Muscle of back (tissue), 11 donors: ENCODE data around the gene ZCCHC14. TPM values are rescaled to one million over a fixed set of nuclear protein-coding genes. Genes with fewer than 3 reads are reported as not detected.

Experiments
- DNase-seq, 3 donors: peaks; one replicate each; pipeline versions ENCODE4 v3.0.0 to v3.0.0-alpha.2; 2013
- polyA plus RNA-seq, 10 donors: library from polyadenylated mRNA; unstranded; fragments of 120-200 nt; gene quantifications; one replicate each; pipeline ENCODE4 v1.2.1, GENCODE V29; 2013; ENCODE audit not compliant: insufficient read length in 10 of 10

The ZCCHC14 gene
- polyA plus RNA-seq, 10 donors: 16.0 to 22.1 (median 18.1) TPM

DNA sequence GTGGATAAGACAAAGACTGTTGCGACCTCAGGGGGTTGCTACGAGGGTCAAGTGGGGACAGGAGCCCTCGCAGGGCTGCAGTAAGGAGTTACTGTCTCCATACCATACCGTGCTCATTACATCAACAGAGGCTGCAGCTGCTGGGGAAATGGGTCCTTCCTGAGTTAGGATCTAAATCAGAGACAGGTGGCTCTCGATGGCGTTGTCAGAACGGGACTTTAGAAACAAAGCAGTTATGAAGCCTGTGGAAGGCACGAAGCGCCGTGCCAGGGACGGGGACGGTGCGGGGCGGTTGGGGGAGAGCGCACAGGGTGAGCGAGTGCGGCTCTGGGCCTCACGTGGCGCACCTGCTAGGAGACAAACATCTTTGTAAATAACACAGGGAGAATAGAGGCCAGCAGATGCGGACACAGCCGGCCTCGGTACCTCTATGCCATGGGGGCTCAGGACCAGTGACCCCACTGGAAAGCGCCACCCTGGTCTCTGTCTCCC, 34.4 kb downstream of the ZCCHC14 start:
- DNase-seq: no peak

DNA sequence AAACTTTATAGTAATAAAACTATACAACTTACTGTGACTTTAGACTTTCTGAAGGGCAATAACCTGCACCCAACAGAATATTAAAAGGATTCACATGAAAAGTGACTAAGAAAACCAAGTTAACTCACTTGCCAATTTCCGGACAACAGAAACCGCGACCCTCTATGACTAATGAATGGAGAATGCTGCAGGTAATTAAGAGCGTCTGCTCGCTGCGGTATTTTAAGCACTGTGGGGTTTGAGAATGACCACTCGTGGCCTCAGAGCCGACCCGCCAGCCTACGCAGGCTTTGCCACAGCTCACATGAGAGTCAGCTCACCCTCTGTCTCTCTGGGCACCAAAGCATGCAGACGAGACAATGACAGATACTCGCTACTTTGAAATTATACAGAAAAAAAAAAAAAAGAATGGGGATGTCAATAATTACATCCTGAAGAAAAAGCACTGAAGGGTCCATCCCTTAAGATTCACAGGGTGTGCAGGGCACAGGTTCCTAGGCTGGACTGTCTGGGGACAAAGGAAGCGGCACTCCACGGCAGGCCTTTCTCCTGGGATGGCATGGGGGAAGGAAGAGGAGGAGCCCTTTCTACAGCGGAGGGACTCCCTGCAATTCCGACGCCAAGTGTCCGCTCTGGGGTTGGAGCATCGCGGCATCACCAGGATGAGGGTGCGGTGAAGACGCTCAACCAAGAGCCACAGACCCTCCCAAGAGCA, 35.0 kb downstream of the ZCCHC14 start:
- peak in 1 of 3 donors; percentile 91 for DNase-seq

DNA sequence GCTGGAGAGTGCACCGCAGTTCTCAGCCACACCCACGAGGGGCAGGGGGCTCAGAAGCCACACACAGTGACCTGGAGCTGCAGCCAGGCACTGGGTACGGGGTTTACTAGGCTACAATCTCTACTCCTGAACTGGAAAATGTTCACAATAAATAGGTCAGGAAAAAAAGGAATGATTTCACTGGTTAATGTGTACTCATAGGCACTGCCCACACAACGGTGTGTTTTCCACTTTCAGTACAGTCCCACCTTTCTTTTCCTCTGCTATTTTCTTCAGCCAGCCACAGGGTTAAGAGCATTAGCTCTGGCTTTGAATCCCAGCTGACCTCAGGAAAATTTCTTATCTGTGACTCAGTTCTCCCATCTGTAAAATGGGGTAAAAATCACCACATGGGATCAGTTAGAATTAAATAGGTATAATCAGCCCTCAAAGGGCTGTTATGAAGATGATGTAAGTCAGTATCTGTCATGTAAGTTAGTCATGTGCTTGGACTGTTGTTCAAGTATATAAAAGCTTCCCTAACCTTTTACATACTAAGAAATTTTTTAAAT, 35.7 kb downstream of the ZCCHC14 start:
- DNase-seq: no peak

DNA sequence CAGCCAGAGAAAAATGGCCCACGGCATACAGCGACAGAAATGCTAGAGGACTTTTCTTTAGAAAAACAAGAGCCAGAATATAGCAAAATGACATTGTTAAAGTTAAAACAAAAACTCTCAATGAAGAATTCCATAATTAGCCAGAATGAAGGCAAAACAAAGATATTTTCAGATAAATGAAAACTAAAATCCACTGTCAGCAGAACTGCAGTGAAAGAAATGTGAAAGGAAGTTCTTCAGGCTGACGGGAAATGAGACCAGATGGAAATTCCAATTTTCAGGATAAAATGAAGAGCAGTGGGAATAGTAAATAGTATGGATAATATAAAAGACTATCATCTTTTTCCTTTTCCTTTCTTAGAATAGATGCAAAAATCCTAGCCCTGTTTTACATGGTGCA, 38.4 kb downstream of the ZCCHC14 start:
- DNase-seq: no peak

DNA sequence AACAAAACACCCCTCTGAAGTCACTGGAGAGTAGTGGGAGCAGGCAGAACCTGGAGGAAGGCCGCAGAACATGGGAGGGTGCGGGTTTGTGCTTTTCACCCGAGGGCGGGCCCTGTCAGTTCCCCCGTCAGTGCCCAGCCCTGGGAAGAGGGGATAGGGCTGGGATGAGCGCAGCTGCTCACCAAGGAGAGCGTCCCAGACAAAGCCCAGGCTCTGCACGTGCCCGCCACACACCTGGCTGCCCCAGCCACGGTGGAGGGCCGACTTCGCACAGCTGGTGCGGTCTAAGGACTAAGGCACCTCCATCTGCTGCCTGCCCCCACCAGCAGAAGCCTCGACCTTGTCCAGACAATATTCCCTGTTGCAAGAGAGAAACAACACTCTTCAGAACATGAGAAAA, 39.5 kb downstream of the ZCCHC14 start:
- no peak for DNase-seq

DNA sequence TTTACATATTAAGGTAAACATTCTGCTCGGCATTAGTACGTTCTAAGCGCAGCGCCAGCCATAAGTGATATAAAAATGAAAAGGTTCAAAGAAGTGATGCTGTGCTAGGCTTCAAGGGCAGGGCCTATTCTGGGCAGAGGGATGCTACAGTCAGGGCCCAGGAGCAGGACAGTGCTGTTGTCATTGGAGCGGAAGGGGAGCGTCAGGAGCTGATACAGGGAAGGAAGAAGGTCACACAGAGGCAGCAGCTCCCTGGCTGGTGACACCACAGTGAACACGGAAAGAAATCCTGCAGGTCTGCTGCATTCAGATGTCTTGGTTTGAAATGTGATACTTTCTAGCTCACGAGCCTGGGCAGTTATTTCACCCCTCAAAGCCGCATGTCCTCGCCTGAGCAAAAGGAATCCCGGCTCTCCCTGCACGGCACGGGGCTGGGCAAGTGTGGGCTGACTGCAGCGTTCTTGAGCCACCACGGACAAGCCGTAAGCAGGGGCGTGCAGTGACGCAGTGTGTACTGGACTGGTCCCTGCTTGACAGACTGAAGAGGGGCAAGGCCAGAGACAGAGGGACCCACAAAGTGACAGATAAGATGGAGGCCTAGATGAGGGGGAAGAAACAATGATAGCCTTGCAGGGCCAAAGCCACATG, 41.1 kb downstream of the ZCCHC14 start:
- no peak for DNase-seq

DNA sequence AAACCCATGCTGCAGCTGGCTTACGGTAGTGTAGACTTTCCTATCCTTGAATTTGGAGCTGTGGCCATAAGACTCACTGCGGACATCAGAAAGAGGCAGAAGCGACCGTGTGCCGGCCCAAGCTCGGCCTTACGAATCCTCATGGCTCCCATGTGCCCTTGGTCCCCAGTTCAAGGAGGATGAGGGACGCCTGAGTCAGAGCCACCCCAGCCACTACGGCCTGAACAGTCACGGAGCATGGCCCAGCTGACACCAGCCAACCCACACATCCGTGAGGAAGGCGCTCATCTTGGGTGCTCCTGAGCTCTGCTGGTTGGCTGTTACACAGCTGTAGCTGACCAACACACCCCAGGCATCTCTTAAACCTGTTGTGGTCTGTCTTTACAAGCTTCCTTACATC, 44.0 kb downstream of the ZCCHC14 start:
- no peak for DNase-seq

DNA sequence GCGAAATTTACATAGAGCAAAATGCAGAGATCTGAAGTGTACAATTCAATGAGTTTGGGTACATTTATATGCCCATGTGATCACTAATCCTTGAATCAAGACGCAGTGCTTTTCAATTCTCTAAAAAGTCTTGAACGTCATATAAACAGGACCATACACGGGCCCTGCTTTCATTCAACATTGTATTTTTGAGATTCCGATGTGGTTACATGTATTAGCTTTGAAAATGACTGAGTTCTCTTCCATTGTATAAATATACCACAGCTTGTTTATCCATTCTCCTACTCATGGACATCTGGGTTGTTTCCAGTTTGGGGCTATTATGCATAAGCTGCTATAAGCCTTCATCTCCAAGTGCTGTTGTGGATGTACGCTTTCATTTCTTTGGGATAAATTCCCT, 45.5 kb downstream of the ZCCHC14 start:
- DNase-seq: no peak

DNA sequence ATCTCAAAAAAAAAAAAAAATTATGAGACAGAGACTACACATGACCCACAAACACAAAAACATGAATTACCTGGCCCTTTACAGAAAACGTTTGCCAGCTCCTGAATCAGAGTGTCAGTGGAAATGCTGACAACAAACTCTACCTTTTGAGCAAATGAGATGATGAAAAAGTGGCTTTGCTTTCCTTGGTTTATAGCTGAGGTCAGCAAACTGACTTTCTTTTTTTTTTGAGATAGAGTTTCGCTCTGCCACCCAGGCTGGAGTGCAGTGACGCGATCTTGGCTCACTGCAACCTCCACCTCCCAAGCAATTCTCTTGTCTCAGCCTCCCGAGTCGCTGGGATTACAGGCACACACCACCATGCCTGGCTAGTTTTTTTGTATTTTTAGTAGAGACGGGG, 46.3 kb downstream of the ZCCHC14 start:
- DNase-seq: no peak

DNA sequence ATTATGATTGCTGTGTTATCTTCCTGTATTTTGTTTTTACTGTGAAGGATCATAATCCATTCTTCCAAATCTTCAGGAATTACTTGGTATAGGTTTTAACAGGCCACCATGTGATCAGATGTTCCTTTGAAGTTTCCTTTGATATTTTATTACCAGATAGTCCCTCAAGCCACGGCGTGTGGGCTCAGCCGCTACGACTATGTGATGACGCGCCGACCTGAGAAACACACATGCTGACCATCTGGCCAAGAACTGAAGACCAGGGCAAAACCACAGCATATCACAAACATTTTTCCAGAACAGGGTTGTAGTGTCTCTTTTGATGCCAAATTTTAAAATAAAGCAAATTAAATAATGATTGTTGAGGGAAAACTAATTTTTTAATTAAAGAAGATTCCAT, 47.3 kb downstream of the ZCCHC14 start:
- DNase-seq: no peak

DNA sequence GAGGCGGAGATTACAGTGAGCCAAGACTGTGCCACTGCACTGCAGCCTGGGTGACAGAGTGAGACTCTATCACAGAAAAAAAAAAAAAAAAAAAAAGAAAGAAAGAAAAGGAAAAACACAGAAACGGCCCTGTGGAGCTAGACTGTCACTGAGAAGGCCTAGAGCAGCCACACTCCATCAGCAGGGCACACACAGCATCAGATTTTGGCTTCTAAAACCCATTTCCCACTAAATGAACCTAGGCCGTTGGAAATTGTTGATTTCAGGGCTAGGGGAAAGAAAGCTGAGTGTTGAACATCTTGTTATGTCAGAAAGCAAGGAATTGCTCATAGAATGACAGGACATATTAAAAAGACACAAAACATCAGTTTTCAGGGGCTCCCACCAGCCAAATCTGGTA, 48.9 kb downstream of the ZCCHC14 start:
- no peak for DNase-seq

DNA sequence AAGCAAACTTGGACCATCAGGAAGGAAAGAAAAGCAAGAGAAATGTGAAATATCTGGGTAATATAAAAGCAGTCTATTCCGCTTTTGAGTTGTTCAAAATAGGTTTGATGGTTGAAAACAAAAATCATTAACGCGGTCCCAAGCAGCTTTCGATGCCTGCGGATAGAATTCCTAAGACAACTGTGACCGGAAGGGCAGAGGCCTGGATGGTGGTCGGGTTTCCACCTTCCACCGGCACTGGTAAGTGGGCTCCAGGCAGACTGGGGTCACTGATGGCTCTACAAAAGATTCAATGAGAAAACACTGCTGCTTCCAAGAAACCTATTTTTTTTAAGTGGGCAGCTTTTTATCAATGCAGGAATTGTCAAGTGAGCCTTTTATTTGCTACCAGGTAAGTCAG, 49.8 kb downstream of the ZCCHC14 start:
- DNase-seq: no peak

DNA sequence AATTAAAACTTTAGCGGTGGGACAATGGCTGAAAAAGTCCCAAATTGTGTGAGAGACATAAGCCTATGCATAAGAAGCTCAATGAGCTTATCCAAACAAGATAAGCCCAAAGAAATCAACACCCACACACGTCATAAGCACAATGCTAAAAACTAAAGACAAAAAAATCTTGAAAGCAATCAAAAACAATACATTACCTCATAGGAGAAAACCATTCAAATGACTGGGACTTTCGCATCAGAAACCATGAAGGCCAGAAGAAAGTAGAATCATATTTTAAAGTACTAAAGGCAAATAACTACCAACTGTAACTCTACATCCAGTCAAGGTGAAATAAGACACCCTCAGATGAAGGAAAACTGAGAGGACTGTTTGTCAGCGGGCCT, 50.2 kb downstream of the ZCCHC14 start:
- no peak for DNase-seq

DNA sequence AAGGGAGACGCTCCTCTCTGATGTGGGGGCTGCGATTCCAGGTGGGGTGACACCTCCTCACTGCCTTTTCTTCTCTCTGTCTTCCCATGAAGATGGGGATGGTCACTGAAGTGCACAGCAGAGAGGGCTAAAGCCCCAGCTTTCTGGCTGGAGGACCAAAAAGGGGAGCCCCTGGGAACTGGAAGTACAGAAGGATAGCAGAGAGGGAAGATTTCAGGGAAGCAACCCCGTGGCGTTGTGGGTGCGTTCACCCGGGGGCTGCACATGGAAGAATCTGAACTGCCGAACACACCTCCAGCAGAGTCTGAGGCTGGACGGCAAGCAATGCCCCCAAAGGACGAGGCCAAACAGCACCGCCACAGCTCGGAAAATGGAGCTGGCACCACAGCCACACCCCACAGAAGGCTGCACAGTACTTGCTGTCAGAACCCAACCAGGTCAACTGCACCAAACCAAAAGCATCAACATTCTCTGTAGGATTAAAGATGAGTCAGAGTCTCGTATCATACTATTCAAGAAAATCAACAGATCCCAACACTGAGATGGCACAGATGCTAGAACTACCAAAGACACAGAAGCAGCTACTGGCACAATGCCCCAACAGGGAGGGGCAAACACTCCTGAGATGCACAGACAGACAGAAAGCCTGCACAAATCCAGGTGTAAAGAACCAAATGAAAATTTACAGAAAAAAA, 50.8 kb downstream of the ZCCHC14 start:
- no peak for DNase-seq

DNA sequence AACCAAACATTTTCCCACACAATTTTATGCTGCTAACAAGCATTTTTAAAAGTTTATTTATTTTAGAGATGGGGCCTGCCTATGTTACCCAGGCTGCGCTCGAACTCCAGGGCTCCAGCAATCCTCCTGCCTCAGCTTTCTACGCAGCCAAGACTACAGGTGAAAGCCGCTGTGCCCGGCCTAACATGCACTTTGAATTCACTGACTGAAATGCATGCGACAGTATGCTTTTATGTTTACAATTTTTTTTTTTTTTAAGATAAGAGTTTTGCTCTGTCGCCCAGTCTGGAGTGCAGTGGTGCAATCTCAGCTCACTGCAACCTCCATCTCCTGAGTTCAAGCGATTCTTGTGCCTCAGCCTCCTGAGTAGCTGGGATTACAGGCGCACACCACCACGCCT, 52.9 kb downstream of the ZCCHC14 start:
- DNase-seq: no peak

DNA sequence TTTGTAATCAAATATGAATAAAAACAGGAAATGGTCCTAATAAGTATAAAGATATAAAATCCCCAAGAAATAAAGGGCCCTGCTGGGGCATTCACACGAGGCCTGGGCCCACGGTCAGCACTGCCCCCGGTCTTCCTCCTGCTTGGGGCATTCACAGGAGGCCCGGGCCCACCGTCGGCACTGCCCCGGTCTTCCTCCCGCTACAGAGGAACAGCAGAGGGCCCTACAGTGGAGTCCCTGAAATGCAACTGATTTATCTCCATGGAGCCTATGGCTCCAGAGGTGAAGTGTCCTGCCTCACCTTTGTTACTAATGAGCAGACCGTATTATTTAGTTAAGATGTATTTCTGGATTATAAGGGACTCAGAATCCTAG, 54.2 kb downstream of the ZCCHC14 start:
- DNase-seq: no peak

DNA sequence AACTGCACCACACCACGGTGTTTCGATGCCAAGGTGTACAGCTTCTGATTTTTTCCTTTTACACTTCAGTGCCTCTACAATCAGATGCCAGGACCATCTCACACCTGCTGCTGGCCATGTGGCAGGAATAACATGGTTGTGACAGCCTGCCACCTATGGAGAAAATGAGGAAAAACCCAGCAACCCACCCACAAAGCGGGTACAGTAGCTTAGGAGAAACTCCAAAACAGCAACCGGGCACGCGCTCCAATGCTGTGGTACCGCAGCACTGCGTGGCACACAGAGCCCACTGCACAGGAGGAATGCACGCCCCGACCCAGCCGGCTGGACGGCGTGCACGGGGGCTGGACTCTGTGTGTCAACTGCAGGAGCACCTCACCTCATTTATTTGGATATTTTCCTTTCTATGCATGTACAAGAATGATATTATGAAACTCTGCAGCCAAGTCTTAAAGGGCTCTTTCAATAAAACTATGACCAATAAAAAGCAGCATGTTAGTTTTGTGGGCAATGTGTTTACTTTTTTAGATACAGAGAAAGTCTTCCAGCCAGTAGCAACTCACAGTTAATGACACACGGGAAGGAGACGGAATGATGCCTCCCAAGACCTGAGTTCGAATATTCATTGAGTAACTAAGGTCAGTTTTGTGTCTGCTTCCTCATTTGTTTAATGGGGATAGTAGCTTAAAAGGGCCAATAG, 54.8 kb downstream of the ZCCHC14 start:
- DNase-seq: no peak

DNA sequence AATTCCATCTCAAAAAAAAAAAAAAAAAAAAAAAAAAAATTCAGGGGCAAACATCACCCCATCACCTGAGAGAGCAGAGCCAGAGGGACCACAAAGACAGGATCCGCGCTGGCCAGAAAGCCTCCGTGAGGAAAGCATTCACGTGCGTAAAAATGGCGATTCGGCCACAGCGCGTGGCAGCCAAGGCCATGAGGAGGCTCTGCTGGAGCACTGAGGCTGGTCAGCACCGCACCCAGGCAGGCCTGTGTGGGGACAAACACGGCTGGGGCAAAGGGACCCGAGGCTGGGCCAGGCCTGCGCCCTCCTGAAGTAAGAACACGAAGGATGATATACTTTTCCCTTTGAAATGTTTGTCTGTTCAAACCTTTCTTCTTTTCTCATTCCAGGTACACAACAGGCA, 55.5 kb downstream of the ZCCHC14 start:
- no peak for DNase-seq

DNA sequence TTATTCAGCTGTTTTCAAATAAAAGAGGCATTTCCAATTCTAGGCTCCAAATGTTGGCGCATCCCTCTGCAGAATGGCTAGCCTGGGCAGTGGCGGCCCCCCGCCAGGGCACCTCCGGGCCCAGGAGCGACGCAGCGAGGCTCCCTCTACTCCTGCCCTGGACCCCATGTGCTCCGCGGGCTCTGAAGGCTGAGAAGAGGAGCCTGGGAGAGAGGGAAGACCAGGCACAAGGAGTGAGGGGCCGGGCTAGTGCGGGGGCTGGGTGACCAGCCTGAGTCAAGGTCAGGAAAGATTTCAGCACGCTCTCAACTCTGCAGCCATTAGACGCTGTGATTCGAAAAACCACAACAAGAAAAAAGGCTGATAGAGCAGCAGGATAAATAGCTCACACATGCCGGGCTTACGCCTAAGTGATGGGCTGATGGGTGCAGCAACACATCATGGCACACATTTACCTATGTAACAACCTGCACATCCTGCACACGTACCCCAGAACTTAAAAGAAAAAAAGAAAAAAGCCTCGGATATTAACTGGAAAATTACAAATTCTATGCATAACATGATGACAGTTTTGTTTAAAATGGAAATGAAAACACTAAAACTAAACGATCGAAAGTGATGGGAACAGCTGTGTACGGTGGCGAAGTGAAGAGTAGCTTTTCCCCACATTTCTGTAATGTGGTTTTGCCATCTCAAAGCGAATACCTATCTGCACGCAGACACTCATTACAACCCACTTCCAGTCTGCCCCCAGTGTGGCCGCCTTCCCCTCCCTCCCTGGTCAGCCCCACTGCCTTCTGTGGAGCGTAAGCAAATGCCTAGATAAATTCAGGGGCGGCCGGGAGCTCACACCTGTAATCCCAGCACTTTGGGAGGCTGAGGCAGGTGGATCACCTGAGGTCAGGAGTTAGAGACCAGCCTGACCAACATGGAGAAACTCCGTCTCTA, 56.3 kb downstream of the ZCCHC14 start:
- DNase-seq: no peak

DNA sequence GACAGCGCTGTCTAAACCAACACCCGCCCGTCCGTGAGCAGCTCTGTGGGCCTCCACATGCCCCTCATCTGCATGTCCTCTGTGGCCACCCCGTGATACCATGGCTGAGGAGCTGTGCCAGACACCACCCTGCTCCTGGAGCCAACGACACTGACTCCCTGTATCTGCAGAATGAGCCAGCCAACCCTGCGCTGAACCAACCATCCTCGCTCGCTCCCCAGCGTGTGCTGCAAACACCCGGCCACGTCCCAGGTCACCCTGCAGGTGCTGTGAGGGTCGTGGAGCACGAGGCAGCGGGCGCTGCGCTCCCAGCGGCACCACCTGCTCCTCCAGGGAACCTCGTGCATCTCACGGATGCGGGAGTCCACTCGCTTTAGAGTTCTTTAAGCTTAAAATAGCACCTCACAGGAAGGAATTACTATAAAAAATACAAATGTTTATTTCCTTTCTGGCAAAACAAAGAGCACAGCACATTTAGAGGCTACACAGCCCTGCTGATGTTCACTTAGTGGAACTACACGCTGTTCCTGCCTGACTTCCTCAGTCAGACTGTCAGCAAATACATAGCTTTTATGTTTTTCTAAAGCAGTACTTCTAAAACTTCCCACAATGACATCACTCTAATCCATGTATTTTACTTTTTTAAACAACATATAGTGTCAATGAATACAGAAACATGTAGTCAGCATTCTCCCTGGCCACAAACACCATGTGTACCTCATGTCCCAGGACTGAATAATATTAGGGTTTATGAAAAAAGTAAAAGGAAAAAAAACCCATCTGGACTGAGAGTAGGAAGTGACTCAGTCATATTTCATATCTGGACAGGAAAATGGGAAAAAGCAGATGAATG, 57.2 kb downstream of the ZCCHC14 start:
- peak; percentile 27 to 67 (median 66) for DNase-seq
